NOMO-1 (cell line): Measurements from ENCODE around the gene IGLL5.
"Not testable (repeated sequence)": the region's sequence is repeated elsewhere in the genome, so short reads cannot be mapped to it uniquely, and the experiment has no call there.

Source experiments
- DNase-seq, 2 experiments: peaks; one replicate each; lab custom pipeline; 2025; ENCODE audit not compliant: unreplicated experiment in 2 of 2; lab: John Stamatoyannopoulos, UW

IGLL5 gene

GRCh38 chr22:22898411-22898950 is 10.9 kb downstream of the IGLL5 start:
- not testable (repeated sequence) for DNase-seq

GRCh38 chr22:22899342-22900080 is 11.9 kb downstream of the IGLL5 start:
- DNase-seq, result not testable (repeated sequence)

GRCh38 chr22:22900527-22901205 is 13.1 kb downstream of the IGLL5 start:
- DNase-seq, result not testable (repeated sequence)

GRCh38 chr22:22901578-22902218 is 14.1 kb downstream of the IGLL5 start:
- no peak for DNase-seq

GRCh38 chr22:22902247-22903001 is 14.8 kb downstream of the IGLL5 start:
- no peak for DNase-seq

- DNase-seq, result peak in 1 of 2 experiments; percentile 17
These were observed 15.8 kb downstream of the IGLL5 start for GRCh38 chr22:22903355-22903777.

GRCh38 chr22:22903781-22904192 is 16.2 kb downstream of the IGLL5 start:
- DNase-seq, result not testable (repeated sequence)

GRCh38 chr22:22904736-22905135 is 17.1 kb downstream of the IGLL5 start:
- DNase-seq, result not testable (repeated sequence)

- DNase-seq, result not testable (repeated sequence)
These were observed 18.8 kb downstream of the IGLL5 start for GRCh38 chr22:22906391-22906790.

- DNase-seq, result no peak
These were observed 19.4 kb downstream of the IGLL5 start for GRCh38 chr22:22906907-22907550.

GRCh38 chr22:22907551-22908494 is 20.2 kb downstream of the IGLL5 start:
- DNase-seq, result no peak

GRCh38 chr22:22908495-22908861 is 20.9 kb downstream of the IGLL5 start:
- no peak for DNase-seq

GRCh38 chr22:22908941-22909604 is 21.5 kb downstream of the IGLL5 start:
- DNase-seq, result no peak

GRCh38 chr22:22909605-22910271 is 22.1 kb downstream of the IGLL5 start:
- no peak for DNase-seq

- DNase-seq, result no peak
These were observed 22.9 kb downstream of the IGLL5 start for GRCh38 chr22:22910272-22911240.

- DNase-seq, result no peak
These were observed 23.9 kb downstream of the IGLL5 start for GRCh38 chr22:22911327-22912134.
